Right lobe of liver (tissue), 4 donors: ENCODE results near the gene HSPH1.

Experiments used
- POLR2A ChIP-seq: fragments of 450-650 bp; IDR thresholded peaks from one replicate; pipeline ENCODE4 v1.6.1; 2017; ENCODE audit warnings: antibody characterized with exemption, mild to moderate bottlenecking
- TF ChIP-seq, protein P1 (sequence below), 4 donors: fragments of 200-600 bp in 3 of 4; fragments of 450-650 bp in 1 of 4; IDR thresholded peaks; one replicate each; pipeline versions ENCODE4 v1.5.1 to v1.8.0; 2016 to 2022; ENCODE audit warnings: antibody characterized with exemption in 4 of 4, mild to moderate bottlenecking in 2 of 4
- donor health status: DM: no; HTN: no; CAD: no.
- donor health status: DM: no; HTN: no; CAD: no.
- donor health status: DM: no; HTN: yes; CAD: no.

DNA sequence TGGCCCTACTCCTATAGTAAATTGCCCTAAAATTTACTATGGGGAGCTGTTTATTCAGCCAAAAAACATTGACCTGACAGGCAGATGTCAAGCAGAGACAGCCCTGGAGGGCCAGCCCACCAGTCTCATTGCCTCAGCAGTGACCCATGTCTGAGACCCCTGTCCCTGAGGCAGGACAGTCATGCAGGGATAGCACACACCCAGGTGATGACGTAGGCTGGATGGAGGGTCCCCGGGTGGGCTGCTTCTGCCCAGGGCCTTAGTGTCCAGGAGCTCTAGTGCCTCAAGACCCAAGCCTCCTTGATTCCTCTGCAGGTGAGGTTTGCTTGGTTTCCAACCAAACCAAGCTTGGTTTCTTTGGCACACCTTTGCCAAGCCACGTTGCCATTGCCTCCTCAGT is 72.1 kb downstream of the HSPH1 start:
- TF ChIP-seq, protein P1, sequence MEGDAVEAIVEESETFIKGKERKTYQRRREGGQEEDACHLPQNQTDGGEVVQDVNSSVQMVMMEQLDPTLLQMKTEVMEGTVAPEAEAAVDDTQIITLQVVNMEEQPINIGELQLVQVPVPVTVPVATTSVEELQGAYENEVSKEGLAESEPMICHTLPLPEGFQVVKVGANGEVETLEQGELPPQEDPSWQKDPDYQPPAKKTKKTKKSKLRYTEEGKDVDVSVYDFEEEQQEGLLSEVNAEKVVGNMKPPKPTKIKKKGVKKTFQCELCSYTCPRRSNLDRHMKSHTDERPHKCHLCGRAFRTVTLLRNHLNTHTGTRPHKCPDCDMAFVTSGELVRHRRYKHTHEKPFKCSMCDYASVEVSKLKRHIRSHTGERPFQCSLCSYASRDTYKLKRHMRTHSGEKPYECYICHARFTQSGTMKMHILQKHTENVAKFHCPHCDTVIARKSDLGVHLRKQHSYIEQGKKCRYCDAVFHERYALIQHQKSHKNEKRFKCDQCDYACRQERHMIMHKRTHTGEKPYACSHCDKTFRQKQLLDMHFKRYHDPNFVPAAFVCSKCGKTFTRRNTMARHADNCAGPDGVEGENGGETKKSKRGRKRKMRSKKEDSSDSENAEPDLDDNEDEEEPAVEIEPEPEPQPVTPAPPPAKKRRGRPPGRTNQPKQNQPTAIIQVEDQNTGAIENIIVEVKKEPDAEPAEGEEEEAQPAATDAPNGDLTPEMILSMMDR (IDR thresholded peaks at IDR 0.05) = no peak
- TF ChIP-seq POLR2A = no peak
